Measurements from ENCODE around the gene P2RY2. TPM values are rescaled to one million over a fixed set of nuclear protein-coding genes. Genes with fewer than 3 reads are reported as not detected.

The P2RY2 gene
- total RNA-seq, 1 experiment from 2014 or later: 2.9 TPM

DNA sequence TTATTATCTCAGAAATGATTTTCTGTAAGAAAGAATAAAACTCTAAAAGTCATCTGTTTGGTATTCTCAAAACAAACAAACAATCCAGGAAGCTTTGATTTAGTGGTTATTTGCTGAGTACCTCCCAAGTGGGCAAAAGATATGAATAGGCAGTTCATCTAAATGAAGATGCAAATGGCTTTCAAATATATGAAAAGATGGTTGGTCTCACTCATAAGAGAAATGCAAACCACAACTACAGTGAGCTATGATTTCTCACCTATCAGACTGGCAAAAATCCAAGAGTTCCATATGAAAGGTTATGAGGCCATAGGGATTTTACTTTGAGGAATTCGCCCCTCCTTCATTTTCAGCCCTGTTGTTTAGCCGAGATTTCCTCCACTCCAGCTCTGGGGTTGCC is 11.3 kb upstream of the P2RY2 start:
- Histone ChIP-seq H4K20me1 (ENCODE audit: insufficient read depth) (no peaks in the 10 kb centered on the region), H2AFZ (ENCODE audit: low read depth, low read length, poor library complexity, severe bottlenecking) (no peak overlapping the region), H3K4me2 (ENCODE audit: low read length) (no peak overlapping the region), H3K27ac (ENCODE audit: low read depth, low read length) (no peak overlapping the region), H3K79me2 (ENCODE audit: insufficient read depth, low read length) (no peaks in the 10 kb centered on the region), H3K9ac (ENCODE audit: low read length) (no peak overlapping the region), H3K4me1 (ENCODE audit: control insufficient read depth in 1 of 2, insufficient read depth in 2 of 2, low read length in 2 of 2) (peaks cover 5 to 8% of the 10 kb centered on the region in 2 experiments), H3K9me3 (ENCODE audit: control insufficient read depth in 1 of 2, insufficient read depth in 1 of 2, low read depth in 1 of 2, low read length in 2 of 2) (no peaks in the 10 kb centered on the region), H3K36me3 (ENCODE audit: control insufficient read depth in 1 of 2, insufficient read depth in 2 of 2, low read length in 2 of 2) (no peaks in the 10 kb centered on the region), H3K27me3 (ENCODE audit: insufficient read depth, low read length) (no peaks in the 10 kb centered on the region), H3K9me2 (ENCODE audit: insufficient read depth) (no peaks in the 10 kb centered on the region), H3K4me3 (replicated peaks in 1 of 2; ENCODE audit: low read depth in 1 of 2, low read length in 2 of 2) (no peak overlapping the region)
- ChIA-PET POLR2A (no interaction called here), CTCF (interaction anchor here (0.8 to 1.4 kb wide), 2 partner anchors 21 to 30 kb away, joined by 3 read pairs; no protein-coding TSS in a partner anchor), RAD21 (ENCODE audit: low non-redundant PET in 1 of 2, low total read pairs in 2 of 2, uncharacterized antibody in 2 of 2, unreplicated experiment in 2 of 2) (no interaction called here)
- intact Hi-C loops (cut with micrococcal nuclease): no loop called here
- TF ChIP-seq, protein P1, sequence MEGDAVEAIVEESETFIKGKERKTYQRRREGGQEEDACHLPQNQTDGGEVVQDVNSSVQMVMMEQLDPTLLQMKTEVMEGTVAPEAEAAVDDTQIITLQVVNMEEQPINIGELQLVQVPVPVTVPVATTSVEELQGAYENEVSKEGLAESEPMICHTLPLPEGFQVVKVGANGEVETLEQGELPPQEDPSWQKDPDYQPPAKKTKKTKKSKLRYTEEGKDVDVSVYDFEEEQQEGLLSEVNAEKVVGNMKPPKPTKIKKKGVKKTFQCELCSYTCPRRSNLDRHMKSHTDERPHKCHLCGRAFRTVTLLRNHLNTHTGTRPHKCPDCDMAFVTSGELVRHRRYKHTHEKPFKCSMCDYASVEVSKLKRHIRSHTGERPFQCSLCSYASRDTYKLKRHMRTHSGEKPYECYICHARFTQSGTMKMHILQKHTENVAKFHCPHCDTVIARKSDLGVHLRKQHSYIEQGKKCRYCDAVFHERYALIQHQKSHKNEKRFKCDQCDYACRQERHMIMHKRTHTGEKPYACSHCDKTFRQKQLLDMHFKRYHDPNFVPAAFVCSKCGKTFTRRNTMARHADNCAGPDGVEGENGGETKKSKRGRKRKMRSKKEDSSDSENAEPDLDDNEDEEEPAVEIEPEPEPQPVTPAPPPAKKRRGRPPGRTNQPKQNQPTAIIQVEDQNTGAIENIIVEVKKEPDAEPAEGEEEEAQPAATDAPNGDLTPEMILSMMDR (IDR thresholded peaks at IDR 0.05 in 2 of 3, conservative IDR thresholded peaks at IDR 0.05 in 1 of 3; ENCODE audit: borderline replicate concordance in 1 of 3, insufficient read depth in 1 of 3, low read depth in 2 of 3, low read length in 2 of 3): no peak
- TF ChIP-seq, protein P2, sequence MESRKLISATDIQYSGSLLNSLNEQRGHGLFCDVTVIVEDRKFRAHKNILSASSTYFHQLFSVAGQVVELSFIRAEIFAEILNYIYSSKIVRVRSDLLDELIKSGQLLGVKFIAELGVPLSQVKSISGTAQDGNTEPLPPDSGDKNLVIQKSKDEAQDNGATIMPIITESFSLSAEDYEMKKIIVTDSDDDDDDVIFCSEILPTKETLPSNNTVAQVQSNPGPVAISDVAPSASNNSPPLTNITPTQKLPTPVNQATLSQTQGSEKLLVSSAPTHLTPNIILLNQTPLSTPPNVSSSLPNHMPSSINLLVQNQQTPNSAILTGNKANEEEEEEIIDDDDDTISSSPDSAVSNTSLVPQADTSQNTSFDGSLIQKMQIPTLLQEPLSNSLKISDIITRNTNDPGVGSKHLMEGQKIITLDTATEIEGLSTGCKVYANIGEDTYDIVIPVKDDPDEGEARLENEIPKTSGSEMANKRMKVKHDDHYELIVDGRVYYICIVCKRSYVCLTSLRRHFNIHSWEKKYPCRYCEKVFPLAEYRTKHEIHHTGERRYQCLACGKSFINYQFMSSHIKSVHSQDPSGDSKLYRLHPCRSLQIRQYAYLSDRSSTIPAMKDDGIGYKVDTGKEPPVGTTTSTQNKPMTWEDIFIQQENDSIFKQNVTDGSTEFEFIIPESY (IDR thresholded peaks at IDR 0.05; ENCODE audit: extremely low read depth, insufficient replicate concordance, low read length): no peak
- TF ChIP-seq POLR2AphosphoS5 (IDR thresholded peaks at IDR 0.05; ENCODE audit: low read depth, low read length) (no peak), POLR2A (IDR thresholded peaks at IDR 0.05; ENCODE audit: borderline replicate concordance, extremely low read depth, insufficient read depth, insufficient read length) (no peak), SP1 (IDR thresholded peaks at IDR 0.05; ENCODE audit: low read depth) (no peak), RAD21 (IDR thresholded peaks at IDR 0.05; ENCODE audit: low read depth) (no peak), EGR1 (IDR thresholded peaks at IDR 0.05; ENCODE audit: low read depth) (no peak), ZFX (IDR thresholded peaks at IDR 0.05) (no peak), EZH2phosphoT487 (IDR thresholded peaks at IDR 0.05; ENCODE audit: borderline replicate concordance) (no peak), ELF1 (IDR thresholded peaks at IDR 0.05; ENCODE audit: borderline replicate concordance, low read depth) (no peak), JUND (IDR thresholded peaks at IDR 0.05) (no peak), TCF7L2 (IDR thresholded peaks at IDR 0.05; ENCODE audit: borderline replicate concordance, extremely low read depth, insufficient read depth, insufficient read length) (no peak)
- TF ChIP-seq, protein P3, sequence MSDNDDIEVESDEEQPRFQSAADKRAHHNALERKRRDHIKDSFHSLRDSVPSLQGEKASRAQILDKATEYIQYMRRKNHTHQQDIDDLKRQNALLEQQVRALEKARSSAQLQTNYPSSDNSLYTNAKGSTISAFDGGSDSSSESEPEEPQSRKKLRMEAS (IDR thresholded peaks at IDR 0.05): no peak
- TF ChIP-seq, protein P4, sequence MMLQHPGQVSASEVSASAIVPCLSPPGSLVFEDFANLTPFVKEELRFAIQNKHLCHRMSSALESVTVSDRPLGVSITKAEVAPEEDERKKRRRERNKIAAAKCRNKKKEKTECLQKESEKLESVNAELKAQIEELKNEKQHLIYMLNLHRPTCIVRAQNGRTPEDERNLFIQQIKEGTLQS (IDR thresholded peaks at IDR 0.05): no peak
- TF ChIP-seq, protein P5, sequence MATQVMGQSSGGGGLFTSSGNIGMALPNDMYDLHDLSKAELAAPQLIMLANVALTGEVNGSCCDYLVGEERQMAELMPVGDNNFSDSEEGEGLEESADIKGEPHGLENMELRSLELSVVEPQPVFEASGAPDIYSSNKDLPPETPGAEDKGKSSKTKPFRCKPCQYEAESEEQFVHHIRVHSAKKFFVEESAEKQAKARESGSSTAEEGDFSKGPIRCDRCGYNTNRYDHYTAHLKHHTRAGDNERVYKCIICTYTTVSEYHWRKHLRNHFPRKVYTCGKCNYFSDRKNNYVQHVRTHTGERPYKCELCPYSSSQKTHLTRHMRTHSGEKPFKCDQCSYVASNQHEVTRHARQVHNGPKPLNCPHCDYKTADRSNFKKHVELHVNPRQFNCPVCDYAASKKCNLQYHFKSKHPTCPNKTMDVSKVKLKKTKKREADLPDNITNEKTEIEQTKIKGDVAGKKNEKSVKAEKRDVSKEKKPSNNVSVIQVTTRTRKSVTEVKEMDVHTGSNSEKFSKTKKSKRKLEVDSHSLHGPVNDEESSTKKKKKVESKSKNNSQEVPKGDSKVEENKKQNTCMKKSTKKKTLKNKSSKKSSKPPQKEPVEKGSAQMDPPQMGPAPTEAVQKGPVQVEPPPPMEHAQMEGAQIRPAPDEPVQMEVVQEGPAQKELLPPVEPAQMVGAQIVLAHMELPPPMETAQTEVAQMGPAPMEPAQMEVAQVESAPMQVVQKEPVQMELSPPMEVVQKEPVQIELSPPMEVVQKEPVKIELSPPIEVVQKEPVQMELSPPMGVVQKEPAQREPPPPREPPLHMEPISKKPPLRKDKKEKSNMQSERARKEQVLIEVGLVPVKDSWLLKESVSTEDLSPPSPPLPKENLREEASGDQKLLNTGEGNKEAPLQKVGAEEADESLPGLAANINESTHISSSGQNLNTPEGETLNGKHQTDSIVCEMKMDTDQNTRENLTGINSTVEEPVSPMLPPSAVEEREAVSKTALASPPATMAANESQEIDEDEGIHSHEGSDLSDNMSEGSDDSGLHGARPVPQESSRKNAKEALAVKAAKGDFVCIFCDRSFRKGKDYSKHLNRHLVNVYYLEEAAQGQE (IDR thresholded peaks at IDR 0.05; ENCODE audit: low read depth): no peak
- DNase-seq (ENCODE audit: low read depth, low spot score) (no peak), ATAC-seq (no peak)
- BruUV-seq (replicated peaks): no TSS peak

Data from HCT116 (cell line).